Ishikawa (cell line): ENCODE measurements around the gene ULK4.

Source experiments
- EGR1 ChIP-seq: IDR thresholded peaks from 2 replicates; pipeline ENCODE4 v1.6.1; 2012
- EP300 ChIP-seq: IDR thresholded peaks from 2 replicates; pipeline ENCODE4 v1.6.1; 2012; ENCODE audit warnings: borderline replicate concordance
- FOXM1 ChIP-seq: IDR thresholded peaks from 2 replicates; pipeline ENCODE4 v1.6.1; 2012; ENCODE audit warnings: low read depth, borderline replicate concordance
- NFIC ChIP-seq: IDR thresholded peaks from 2 replicates; pipeline ENCODE4 v1.6.1; 2012
- RAD21 ChIP-seq: IDR thresholded peaks from 2 replicates; pipeline ENCODE4 v1.6.1; 2012; ENCODE audit warnings: low read depth
- TAF1 ChIP-seq: IDR thresholded peaks from 2 replicates; pipeline ENCODE4 v1.6.1; 2012; ENCODE audit warnings: low read depth, mild to moderate bottlenecking
- TCF12 ChIP-seq: IDR thresholded peaks from 2 replicates; pipeline ENCODE4 v1.6.1; 2012; ENCODE audit warnings: low read depth
- ZBTB7A ChIP-seq: IDR thresholded peaks from 2 replicates; pipeline ENCODE4 v1.6.1; 2012; ENCODE audit warnings: low read depth
- TF ChIP-seq, protein P1 (sequence below): IDR thresholded peaks from 2 replicates; pipeline ENCODE4 v1.6.1; 2012; ENCODE audit warnings: low read depth, mild to moderate bottlenecking
- TF ChIP-seq, protein P2 (sequence below): IDR thresholded peaks from 2 replicates; pipeline ENCODE4 v1.6.1; 2012

DNA sequence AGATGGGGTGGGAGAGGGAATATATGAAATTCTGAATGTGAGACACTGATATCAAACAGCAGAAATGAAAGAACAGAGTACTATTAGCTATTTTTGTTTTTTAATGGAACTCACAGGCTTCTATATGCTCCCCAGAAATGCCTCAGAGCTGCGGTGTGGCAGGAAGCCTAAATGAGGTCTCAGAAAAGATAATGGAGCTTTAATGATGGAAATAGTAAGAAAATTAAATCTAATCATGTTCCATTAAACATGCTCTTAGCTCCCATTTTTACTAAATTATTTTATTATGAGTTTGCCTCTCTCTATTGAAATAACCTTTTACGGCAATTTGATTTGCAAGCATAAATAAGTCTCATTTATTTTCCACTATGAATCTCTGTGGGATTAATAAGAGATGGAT, 378.9 kb downstream of the ULK4 start:
- TF ChIP-seq, protein P1, sequence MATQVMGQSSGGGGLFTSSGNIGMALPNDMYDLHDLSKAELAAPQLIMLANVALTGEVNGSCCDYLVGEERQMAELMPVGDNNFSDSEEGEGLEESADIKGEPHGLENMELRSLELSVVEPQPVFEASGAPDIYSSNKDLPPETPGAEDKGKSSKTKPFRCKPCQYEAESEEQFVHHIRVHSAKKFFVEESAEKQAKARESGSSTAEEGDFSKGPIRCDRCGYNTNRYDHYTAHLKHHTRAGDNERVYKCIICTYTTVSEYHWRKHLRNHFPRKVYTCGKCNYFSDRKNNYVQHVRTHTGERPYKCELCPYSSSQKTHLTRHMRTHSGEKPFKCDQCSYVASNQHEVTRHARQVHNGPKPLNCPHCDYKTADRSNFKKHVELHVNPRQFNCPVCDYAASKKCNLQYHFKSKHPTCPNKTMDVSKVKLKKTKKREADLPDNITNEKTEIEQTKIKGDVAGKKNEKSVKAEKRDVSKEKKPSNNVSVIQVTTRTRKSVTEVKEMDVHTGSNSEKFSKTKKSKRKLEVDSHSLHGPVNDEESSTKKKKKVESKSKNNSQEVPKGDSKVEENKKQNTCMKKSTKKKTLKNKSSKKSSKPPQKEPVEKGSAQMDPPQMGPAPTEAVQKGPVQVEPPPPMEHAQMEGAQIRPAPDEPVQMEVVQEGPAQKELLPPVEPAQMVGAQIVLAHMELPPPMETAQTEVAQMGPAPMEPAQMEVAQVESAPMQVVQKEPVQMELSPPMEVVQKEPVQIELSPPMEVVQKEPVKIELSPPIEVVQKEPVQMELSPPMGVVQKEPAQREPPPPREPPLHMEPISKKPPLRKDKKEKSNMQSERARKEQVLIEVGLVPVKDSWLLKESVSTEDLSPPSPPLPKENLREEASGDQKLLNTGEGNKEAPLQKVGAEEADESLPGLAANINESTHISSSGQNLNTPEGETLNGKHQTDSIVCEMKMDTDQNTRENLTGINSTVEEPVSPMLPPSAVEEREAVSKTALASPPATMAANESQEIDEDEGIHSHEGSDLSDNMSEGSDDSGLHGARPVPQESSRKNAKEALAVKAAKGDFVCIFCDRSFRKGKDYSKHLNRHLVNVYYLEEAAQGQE = no peak
- TF ChIP-seq RAD21 (no peak), TCF12 (no peak), EP300 (no peak), ZBTB7A (no peak), TAF1 (no peak), NFIC (no peak), EGR1 (no peak), FOXM1 (no peak)
- TF ChIP-seq, protein P2, sequence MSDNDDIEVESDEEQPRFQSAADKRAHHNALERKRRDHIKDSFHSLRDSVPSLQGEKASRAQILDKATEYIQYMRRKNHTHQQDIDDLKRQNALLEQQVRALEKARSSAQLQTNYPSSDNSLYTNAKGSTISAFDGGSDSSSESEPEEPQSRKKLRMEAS = no peak
